Fibroblast of lung (primary cell): ENCODE measurements around the gene C12orf76. TPM values are rescaled to one million over a fixed set of nuclear protein-coding genes. Genes with fewer than 3 reads are reported as not detected.

Experiments
- DNase-seq, 2 donors: peaks; one replicate each; pipeline versions ENCODE4 v3.0.0 to v3.0.0-alpha.2; 2010; ENCODE audit warnings: low read depth in 2 of 2
- H2AFZ ChIP-seq: 2 replicates; pipeline ENCODE4 v1.5.1; 2012; ENCODE audit warnings: low read length, control low read depth, inconsistent platforms
- H3K27ac ChIP-seq: 2 replicates; pipeline ENCODE4 v1.5.1; 2011; ENCODE audit warnings: low read length, control low read depth; ENCODE audit not compliant: insufficient read depth
- H3K27me3 ChIP-seq: 2 replicates; pipeline ENCODE4 v1.5.1; 2011; ENCODE audit warnings: mild to moderate bottlenecking, low read length; ENCODE audit not compliant: control insufficient read depth, insufficient read depth
- H3K36me3 ChIP-seq: 2 replicates; pipeline ENCODE4 v1.5.1; 2011; ENCODE audit warnings: low read length; ENCODE audit not compliant: control insufficient read depth, insufficient read depth
- H3K4me1 ChIP-seq: 2 replicates; pipeline ENCODE4 v1.5.1; 2011; ENCODE audit warnings: low read length; ENCODE audit not compliant: control insufficient read depth, insufficient read depth; ENCODE audit errors: extremely low read depth
- H3K4me2 ChIP-seq: 2 replicates; pipeline ENCODE4 v1.5.1; 2011; ENCODE audit warnings: low read length, control low read depth; ENCODE audit not compliant: insufficient read depth; ENCODE audit errors: extremely low read depth
- H3K4me3 ChIP-seq, 4 experiments: fragments of 200-600 bp in 1 of 4; sonication (generic) in 1 of 4; replicated peaks in 1 of 4; 2 replicates each; pipeline ENCODE4 v1.5.1; 2011 to 2016; ENCODE audit warnings: low read length in 4 of 4, low read depth in 3 of 4, mild to moderate bottlenecking in 3 of 4, control low read depth in 2 of 4, inconsistent platforms in 1 of 4, mixed read lengths in 1 of 4; ENCODE audit not compliant: insufficient read depth in 1 of 4; ENCODE audit errors: control extremely low read depth in 1 of 4
- H3K79me2 ChIP-seq: 2 replicates; pipeline ENCODE4 v1.5.1; 2012; ENCODE audit warnings: mild to moderate bottlenecking, low read length, inconsistent platforms; ENCODE audit not compliant: control insufficient read depth, insufficient read depth
- H3K9ac ChIP-seq: 2 replicates; pipeline ENCODE4 v1.5.1; 2011; ENCODE audit warnings: mild to moderate bottlenecking, low read length, control low read depth; ENCODE audit not compliant: insufficient read depth
- H3K9me3 ChIP-seq: 2 replicates; pipeline ENCODE4 v1.5.1; 2012; ENCODE audit warnings: low read depth, low read length; ENCODE audit not compliant: control insufficient read depth, insufficient read depth
- H4K20me1 ChIP-seq: 2 replicates; pipeline ENCODE4 v1.5.1; 2011; ENCODE audit warnings: low read length; ENCODE audit not compliant: control insufficient read depth, insufficient read depth; ENCODE audit errors: extremely low read depth
- CTCF ChIP-seq, 2 donors: IDR thresholded peaks in 1 of 2; conservative IDR thresholded peaks in 1 of 2; 1 replicate in 1 of 2; 2 replicates in 1 of 2; pipeline ENCODE4 v1.5.1; 2011 to 2012; ENCODE audit warnings: low read length in 2 of 2, control low read depth in 1 of 2, inconsistent platforms in 1 of 2, low read depth in 1 of 2, mild to moderate bottlenecking in 1 of 2
- EZH2 ChIP-seq: IDR thresholded peaks from 2 replicates; pipeline ENCODE4 v1.5.1; 2012; ENCODE audit warnings: low read length, control low read depth, mild to moderate bottlenecking; ENCODE audit errors: missing control alignments
- polyA plus RNA-seq, 2 donors: library from polyadenylated mRNA; depleted of rRNA in 1 of 2; stranded (reverse) in 1 of 2; unstranded in 1 of 2; fragments of >200 nt; gene quantifications; 2 replicates each; pipeline ENCODE4 v1.2.1, GENCODE V29; 2011 to 2012; ENCODE audit warnings: missing spikeins in 1 of 2
- total RNA-seq: library from RNA; depleted of rRNA; stranded (reverse); fragments of >200 nt; gene quantifications from 2 replicates; pipeline ENCODE4 v1.2.1, GENCODE V29; 2014

C12orf76 gene
- total and polyA plus RNA-seq, 2 donors (not counting 1 experiment from before 2014, with no cell fraction given): 8.5 to 20.8 TPM

- Histone ChIP-seq H3K36me3 (peaks cover 14% of the 10 kb centered on the region), H3K9ac (no peak overlapping the region), H4K20me1 (no peaks in the 10 kb centered on the region), H3K27ac (no peak overlapping the region), H3K79me2 (peaks cover 93% of the 10 kb centered on the region), H3K9me3 (no peaks in the 10 kb centered on the region), H3K4me2 (no peak overlapping the region), H3K4me1 (peaks cover 8% of the 10 kb centered on the region), H3K4me3 (no peak overlapping the region), H3K27me3 (no peaks in the 10 kb centered on the region), H2AFZ (no peak overlapping the region)
- no peak for DNase-seq
- TF ChIP-seq CTCF (conservative IDR thresholded peaks at IDR 0.05 in 1 of 2, IDR thresholded peaks at IDR 0.05 in 1 of 2; ENCODE audit: low read depth in 1 of 2, low read length in 2 of 2) (no peak), EZH2 (no peak)
Observed at GRCh38 chr12:110006115-110006514, 42.2 kb downstream of the C12orf76 start.

GRCh38 chr12:110005319-110005973 is 42.9 kb downstream of the C12orf76 start:
- H3K4me1 ChIP-seq: peaks cover 8% of the 10 kb centered on the region
- no peak overlapping the region for H3K27ac ChIP-seq
- H3K9ac ChIP-seq: no peak overlapping the region
- no peaks in the 10 kb centered on the region for H4K20me1 ChIP-seq
- no peak overlapping the region for H3K4me2 ChIP-seq
- DNase-seq: no peak
- H3K79me2 ChIP-seq: peaks cover 92% of the 10 kb centered on the region
- TF ChIP-seq CTCF (conservative IDR thresholded peaks at IDR 0.05 in 1 of 2, IDR thresholded peaks at IDR 0.05 in 1 of 2; ENCODE audit: low read depth in 1 of 2, low read length in 2 of 2) (no peak), EZH2 (no peak)
- H3K27me3 ChIP-seq: no peaks in the 10 kb centered on the region
- H3K9me3 ChIP-seq: no peaks in the 10 kb centered on the region
- no peak overlapping the region for H2AFZ ChIP-seq
- no peak overlapping the region for H3K4me3 ChIP-seq
- peaks cover 14% of the 10 kb centered on the region for H3K36me3 ChIP-seq

- peaks cover 8% of the 10 kb centered on the region for H3K4me1 ChIP-seq
- peaks cover 92% of the 10 kb centered on the region for H3K79me2 ChIP-seq
- H3K27ac ChIP-seq: no peak overlapping the region
- no peak for TF ChIP-seq EZH2
- no peak for TF ChIP-seq CTCF (conservative IDR thresholded peaks at IDR 0.05 in 1 of 2, IDR thresholded peaks at IDR 0.05 in 1 of 2; ENCODE audit: low read depth in 1 of 2, low read length in 2 of 2)
- DNase-seq: no peak
- H3K36me3 ChIP-seq: peaks cover 14% of the 10 kb centered on the region
- no peak overlapping the region for H2AFZ ChIP-seq
- H4K20me1 ChIP-seq: no peaks in the 10 kb centered on the region
- H3K9ac ChIP-seq: no peak overlapping the region
- H3K4me2 ChIP-seq: peak overlapping the region; percentile 32
- no peaks in the 10 kb centered on the region for H3K27me3 ChIP-seq
- H3K4me3 ChIP-seq: no peak overlapping the region
- H3K9me3 ChIP-seq: no peaks in the 10 kb centered on the region
Observed at GRCh38 chr12:110004598-110004997, 43.7 kb downstream of the C12orf76 start.
